Prostate gland (tissue), 2 donors: ENCODE data around the gene ERC2. TPM values are rescaled to one million over a fixed set of nuclear protein-coding genes. Genes with fewer than 3 reads are reported as not detected.

Experiments used
- DNase-seq: peaks from one replicate; pipeline ENCODE4 v3.0.0-alpha.2; 2019; ENCODE audit warnings: low spot score
- H3K27ac ChIP-seq, 2 donors: fragments of 200-600 bp; sonication (generic); 2 replicates each; pipeline ENCODE4 v1.5.1; 2017 to 2019
- H3K27me3 ChIP-seq: fragments of 200-600 bp; sonication (generic); replicated peaks from 2 replicates; pipeline ENCODE4 v1.5.1; 2019; ENCODE audit not compliant: insufficient read depth
- H3K36me3 ChIP-seq, 2 donors: fragments of 200-600 bp; sonication (generic); 1 replicate in 1 of 2; 2 replicates in 1 of 2; pipeline versions ENCODE4 v1.5.1 to v1.8.1; 2017 to 2019
- H3K4me1 ChIP-seq: fragments of 200-600 bp; sonication (generic); replicated peaks from 2 replicates; pipeline ENCODE4 v1.5.1; 2019
- H3K4me3 ChIP-seq, 2 donors: fragments of 200-600 bp; sonication (generic); 2 replicates each; pipeline ENCODE4 v1.5.1; 2017 to 2019
- H3K9me3 ChIP-seq: fragments of 200-600 bp; sonication (generic); 2 replicates; pipeline ENCODE4 v1.5.1; 2017
- CTCF ChIP-seq, 4 experiments: fragments of 200-600 bp in 2 of 4; fragments of 450-650 bp in 2 of 4; sonication (generic) in 2 of 4; IDR thresholded peaks; 1 replicate in 3 of 4; 2 replicates in 1 of 4; pipeline ENCODE4 v1.5.1; 2016 to 2019; ENCODE audit warnings: antibody characterized with exemption in 4 of 4, mild to moderate bottlenecking in 2 of 4, moderate library complexity in 2 of 4
- POLR2A ChIP-seq: fragments of 450-650 bp; IDR thresholded peaks from one replicate; pipeline ENCODE4 v1.6.1; 2016; ENCODE audit warnings: antibody characterized with exemption, mild to moderate bottlenecking
- POLR2AphosphoS5 ChIP-seq: sonication (generic); formaldehyde crosslinking; IDR thresholded peaks from one replicate; pipeline ENCODE4 v1.6.1; 2017; ENCODE audit warnings: antibody characterized with exemption
- WGBS: methylation state at CpG from one replicate; pipeline ENCODE4 v1.1.5; 2018; 5-methylcytosine and 5-hydroxymethylcytosine counted together
- intact Hi-C: fragments of 100-400 bp; cut with DNase I; formaldehyde crosslinking; loops from one replicate; pipeline ENCODE4 v1.14.2; 2022
- total RNA-seq, 2 donors: library from RNA; depleted of rRNA; stranded (reverse); fragments of >200 nt; gene quantifications; one replicate each; pipeline ENCODE4 v1.1.0, GENCODE V29; 2016

ERC2 gene
- total RNA-seq, 2 donors from 2014 or later = 1.0 to 2.7 TPM

GRCh38 chr3:55711646-55712045 lies 756.6 kb downstream of the ERC2 start:
- Histone ChIP-seq H3K36me3 (no peaks in the 10 kb centered on the region), H3K9me3 (no peaks in the 10 kb centered on the region), H3K27me3 (peaks cover 3% of the 10 kb centered on the region), H3K4me3 (no peak overlapping the region), H3K4me1 (no peaks in the 10 kb centered on the region), H3K27ac (no peak overlapping the region)
- no peak for DNase-seq
- WGBS = 94% methylated on average over 1 of the region's 1 CpG
- intact Hi-C loops = no loop called here
- no peak for TF ChIP-seq POLR2AphosphoS5

- Histone ChIP-seq H3K27me3 (peaks cover 3% of the 10 kb centered on the region), H3K4me1 (no peaks in the 10 kb centered on the region), H3K4me3 (no peak overlapping the region), H3K36me3 (no peaks in the 10 kb centered on the region), H3K9me3 (no peaks in the 10 kb centered on the region), H3K27ac (no peak overlapping the region)
- 76% methylated on average over 8 of the region's 8 CpGs for WGBS
- intact Hi-C loops = no loop called here
- TF ChIP-seq CTCF (IDR thresholded peaks at IDR 0.05) (no peak), POLR2AphosphoS5 (no peak)
- no peak for DNase-seq
Observed at GRCh38 chr3:55709411-55710012, 758.8 kb downstream of the ERC2 start.

GRCh38 chr3:55708921-55709320 lies 759.3 kb downstream of the ERC2 start:
- H3K4me1 ChIP-seq = no peaks in the 10 kb centered on the region
- H3K9me3 ChIP-seq = no peaks in the 10 kb centered on the region
- 89% methylated on average over 7 of the region's 7 CpGs for WGBS
- no peak overlapping the region for H3K4me3 ChIP-seq
- intact Hi-C loops = no loop called here
- peaks cover 3% of the 10 kb centered on the region for H3K27me3 ChIP-seq
- no peak overlapping the region for H3K27ac ChIP-seq
- DNase-seq = no peak
- TF ChIP-seq POLR2A = no peak
- no peak for TF ChIP-seq CTCF (IDR thresholded peaks at IDR 0.05)
- H3K36me3 ChIP-seq = no peaks in the 10 kb centered on the region

- Histone ChIP-seq H3K4me3 (no peak overlapping the region), H3K27ac (no peak overlapping the region), H3K9me3 (no peaks in the 10 kb centered on the region), H3K4me1 (no peaks in the 10 kb centered on the region), H3K27me3 (peaks cover 3% of the 10 kb centered on the region), H3K36me3 (no peaks in the 10 kb centered on the region)
- 46% methylated on average over 3 of the region's 3 CpGs for WGBS
- intact Hi-C loops = no loop called here
- DNase-seq = no peak
- TF ChIP-seq POLR2A = no peak
- no peak for TF ChIP-seq CTCF (IDR thresholded peaks at IDR 0.05)
- no peak for TF ChIP-seq POLR2AphosphoS5
Observed at GRCh38 chr3:55708242-55708641, 760.0 kb downstream of the ERC2 start.

GRCh38 chr3:55704521-55704920 lies 763.7 kb downstream of the ERC2 start:
- H3K4me1 ChIP-seq = no peaks in the 10 kb centered on the region
- no peaks in the 10 kb centered on the region for H3K36me3 ChIP-seq
- H3K27me3 ChIP-seq = no peaks in the 10 kb centered on the region
- WGBS = no CpG with 5 or more reads among the region's 1 CpG
- H3K27ac ChIP-seq = no peak overlapping the region
- no peaks in the 10 kb centered on the region for H3K9me3 ChIP-seq
- no peak for DNase-seq
- intact Hi-C loops = no loop called here
- H3K4me3 ChIP-seq = no peak overlapping the region
- TF ChIP-seq POLR2A (no peak), CTCF (IDR thresholded peaks at IDR 0.05) (no peak), POLR2AphosphoS5 (no peak)
